ENCODE measurements around the gene BPIFA3.
"Not testable (repeated sequence)": the region's sequence is repeated elsewhere in the genome, so short reads cannot be mapped to it uniquely, and the experiment has no call there.

Gene BPIFA3

GRCh38 chr20:33217052-33217451, at the start of gene BPIFA3:
Gene BPIFA3 (plus strand): TSS chr20:33217352. CDS start chr20:33217537, 185 bp downstream.
- FAIRE-seq (no peak), DNase-seq (ENCODE audit: low spot score) (no peak)

DNA sequence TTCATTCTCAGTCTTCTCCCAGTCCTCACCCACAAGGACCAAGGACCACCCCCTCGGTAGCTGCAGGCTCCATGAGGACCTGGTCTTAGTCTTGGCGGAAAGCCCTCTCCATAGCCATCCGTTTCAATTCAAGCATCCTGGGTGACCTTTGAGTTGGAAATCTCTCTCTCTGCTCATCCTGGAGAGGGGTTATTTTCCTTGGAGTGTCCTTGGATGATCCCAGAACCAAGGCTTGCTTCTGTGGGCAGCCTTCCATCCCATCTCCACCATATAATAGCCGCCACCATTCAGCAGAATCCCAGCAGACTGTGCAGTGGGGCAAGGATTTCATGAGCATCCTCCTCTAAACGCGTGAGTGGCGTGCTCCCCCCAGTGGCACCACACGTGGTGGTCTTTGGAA, 49.3 kb upstream of the BPIFA3 start, which contains the start of gene BPIFA2:
Gene BPIFA2 (plus strand): TSS at position 301 of the 400 bp plus-strand sequence. CDS start 987 bp downstream, outside the sequence.
- DNase-seq (ENCODE audit: low spot score) (no peak), FAIRE-seq (no peak)

- no peak for DNase-seq (ENCODE audit: low spot score)
Measured at GRCh38 chr20:33169176-33169794, 47.9 kb upstream of the BPIFA3 start.

DNA sequence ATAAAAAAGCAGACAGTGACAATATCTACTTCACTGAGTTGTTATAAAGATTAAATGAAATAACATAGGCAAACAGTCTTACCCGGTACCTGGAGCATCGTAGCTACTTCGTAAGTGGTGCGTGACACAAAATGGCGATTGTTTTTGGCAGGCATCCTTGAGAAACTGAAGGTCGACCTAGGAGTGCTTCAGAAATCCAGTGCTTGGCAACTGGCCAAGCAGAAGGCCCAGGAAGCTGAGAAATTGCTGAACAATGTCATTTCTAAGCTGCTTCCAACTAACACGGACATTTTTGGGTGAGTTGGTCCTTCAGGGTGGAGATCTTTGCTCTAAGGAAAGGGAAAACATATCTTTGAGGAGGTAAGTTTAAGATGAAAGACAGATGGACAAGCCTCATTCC, 44.4 kb upstream of the BPIFA3 start:
- FAIRE-seq (no peak), DNase-seq (ENCODE audit: low spot score) (peak; percentile 28)

More at GRCh38 chr20:33169176-33169794, 47.9 kb upstream of the BPIFA3 start:
- FAIRE-seq = no peak

DNA sequence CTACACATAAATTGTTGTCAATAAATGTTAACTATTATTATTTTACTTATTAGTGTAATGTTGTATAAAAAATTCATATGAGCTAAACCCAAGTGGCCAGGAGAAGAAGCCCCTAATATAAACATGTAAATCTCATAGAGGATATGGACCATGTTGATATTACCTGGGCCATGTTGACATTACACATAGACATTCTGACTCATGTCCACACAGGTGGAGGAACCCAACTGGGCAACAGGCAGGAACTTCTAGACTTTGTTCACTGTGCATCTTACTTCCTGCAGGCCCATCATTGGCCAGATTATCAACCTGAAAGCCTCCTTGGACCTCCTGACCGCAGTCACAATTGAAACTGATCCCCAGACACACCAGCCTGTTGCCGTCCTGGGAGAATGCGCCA, 42.0 kb upstream of the BPIFA3 start:
- no peak for DNase-seq (ENCODE audit: low spot score)
- no peak for FAIRE-seq

DNA sequence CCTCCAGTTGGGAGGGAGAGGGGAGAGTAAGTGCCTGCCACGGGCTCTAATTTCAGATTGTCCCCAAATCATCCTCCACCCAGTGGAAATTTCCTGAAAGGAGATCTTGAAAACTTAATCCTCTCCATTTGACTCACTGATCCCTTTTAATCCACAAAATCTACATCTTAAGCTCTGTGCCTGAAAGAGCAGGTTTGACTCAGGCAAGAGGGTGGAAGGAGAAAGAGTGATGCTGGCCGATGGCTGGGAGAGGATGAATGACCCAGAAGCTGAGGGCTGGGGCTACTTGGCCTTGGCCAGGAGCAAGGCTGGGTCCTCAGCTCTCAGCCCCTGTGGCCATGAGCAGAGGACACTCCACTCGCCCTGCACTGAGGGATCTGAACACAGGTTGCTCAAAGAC, 41.1 kb upstream of the BPIFA3 start:
- DNase-seq (ENCODE audit: low spot score) (no peak), FAIRE-seq (no peak)

GRCh38 chr20:33177866-33178265, 39.3 kb upstream of the BPIFA3 start:
- DNase-seq (ENCODE audit: low spot score) (no peak), FAIRE-seq (no peak)

DNA sequence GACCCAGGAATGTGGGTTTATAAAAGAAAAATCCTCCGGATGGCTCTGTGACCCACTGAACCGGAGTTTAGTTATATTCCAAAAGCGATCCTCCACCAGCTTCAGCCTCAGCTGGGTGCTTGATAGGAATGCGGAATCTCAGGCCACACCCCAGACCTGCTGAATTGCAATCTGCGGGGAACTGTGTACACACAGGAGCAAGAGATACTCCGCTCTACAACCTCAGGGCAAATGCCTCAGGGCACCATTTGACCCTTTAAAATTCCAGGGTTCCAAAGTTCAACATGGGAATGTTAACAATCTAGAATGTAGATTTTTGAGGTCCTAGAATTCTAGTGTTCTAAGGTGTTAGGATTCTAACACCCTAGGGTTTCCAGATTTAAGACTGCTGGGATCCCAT, 38.4 kb upstream of the BPIFA3 start:
- FAIRE-seq = no peak
- no peak for DNase-seq (ENCODE audit: low spot score)

- DNase-seq (ENCODE audit: low spot score) = no peak
Measured at GRCh38 chr20:33180169-33180568, 37.0 kb upstream of the BPIFA3 start.

DNA sequence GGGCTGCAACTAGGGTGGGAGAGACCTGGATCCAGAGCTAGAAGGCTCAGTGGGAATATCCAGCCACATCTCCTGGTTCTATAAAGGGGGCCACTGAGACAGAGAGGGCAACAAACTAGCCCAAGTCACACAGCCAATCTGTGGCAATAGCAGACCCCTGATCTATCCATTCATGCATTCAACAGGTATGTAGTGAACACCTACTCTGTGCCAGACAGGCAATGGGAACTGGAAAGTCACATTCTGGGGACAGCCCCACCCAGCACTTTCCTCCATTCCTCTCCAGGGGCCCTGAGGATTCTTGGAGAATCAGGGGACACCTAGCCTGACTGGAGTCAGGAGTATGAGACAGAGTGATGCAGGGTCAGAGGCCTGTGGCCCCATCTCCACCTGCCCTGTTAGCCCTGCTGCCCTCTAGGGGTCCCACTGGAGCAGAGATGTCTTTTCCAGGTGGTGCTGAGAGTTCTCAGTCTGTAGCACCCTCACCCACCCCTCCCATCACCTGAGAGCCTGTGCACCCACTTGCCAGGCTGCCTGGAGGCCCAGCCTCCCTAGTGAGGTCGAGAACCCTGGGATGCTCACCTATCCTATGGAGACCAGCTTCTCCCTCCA, 35.6 kb upstream of the BPIFA3 start:
- FAIRE-seq (no peak), DNase-seq (ENCODE audit: low spot score) (no peak)

More at GRCh38 chr20:33180169-33180568, 37.0 kb upstream of the BPIFA3 start:
- FAIRE-seq = no peak

- FAIRE-seq (no peak), DNase-seq (ENCODE audit: low spot score) (no peak)
Measured at GRCh38 chr20:33183312-33183711, 33.8 kb upstream of the BPIFA3 start.

GRCh38 chr20:33185031-33185590, 32.0 kb upstream of the BPIFA3 start:
- FAIRE-seq; DNase-seq (ENCODE audit: low spot score): not testable (repeated sequence)

DNA sequence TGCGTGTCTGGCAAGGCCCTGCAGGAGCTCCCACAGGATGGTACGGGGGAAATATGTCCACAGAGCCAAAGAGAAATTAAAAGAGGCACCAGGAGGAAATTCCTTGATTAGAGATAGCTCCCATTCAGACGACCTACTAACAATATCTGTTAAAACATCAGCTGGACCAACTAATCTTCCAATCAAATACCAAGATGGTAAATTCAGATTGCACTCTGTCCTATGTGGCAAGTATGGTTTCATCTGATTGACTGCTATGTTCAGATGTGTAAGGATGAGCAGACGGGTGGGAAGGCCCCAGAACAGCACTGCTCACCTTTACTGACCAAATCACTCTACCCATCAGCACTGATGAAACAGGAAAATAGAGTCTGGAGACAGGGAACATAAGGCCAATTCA, 29.7 kb upstream of the BPIFA3 start:
- no peak for DNase-seq (ENCODE audit: low spot score)
- FAIRE-seq = no peak

GRCh38 chr20:33188421-33188820, 28.7 kb upstream of the BPIFA3 start:
- FAIRE-seq = no peak
- no peak for DNase-seq (ENCODE audit: low spot score)

DNA sequence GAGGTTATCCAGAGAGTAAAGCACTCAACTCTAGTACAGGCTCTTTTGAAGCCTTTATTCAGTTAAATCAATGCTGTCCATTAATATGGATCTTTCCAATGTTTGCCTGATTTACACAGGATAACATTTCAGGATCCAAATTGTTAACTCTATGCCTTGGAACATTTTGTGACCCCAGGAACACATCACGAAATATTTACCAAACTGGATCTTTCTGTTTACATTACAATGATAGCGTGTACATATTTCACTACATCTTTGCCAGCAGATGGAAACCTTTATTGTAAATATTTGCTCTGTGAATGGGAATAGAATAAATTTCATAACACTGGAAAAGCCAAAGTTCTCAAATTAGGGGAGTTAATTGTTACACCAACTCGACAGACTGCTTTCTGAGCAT, 25.7 kb upstream of the BPIFA3 start:
- FAIRE-seq = no peak
- no peak for DNase-seq (ENCODE audit: low spot score)

GRCh38 chr20:33191955-33192354, 25.2 kb upstream of the BPIFA3 start:
- FAIRE-seq (no peak), DNase-seq (ENCODE audit: low spot score) (no peak)

DNA sequence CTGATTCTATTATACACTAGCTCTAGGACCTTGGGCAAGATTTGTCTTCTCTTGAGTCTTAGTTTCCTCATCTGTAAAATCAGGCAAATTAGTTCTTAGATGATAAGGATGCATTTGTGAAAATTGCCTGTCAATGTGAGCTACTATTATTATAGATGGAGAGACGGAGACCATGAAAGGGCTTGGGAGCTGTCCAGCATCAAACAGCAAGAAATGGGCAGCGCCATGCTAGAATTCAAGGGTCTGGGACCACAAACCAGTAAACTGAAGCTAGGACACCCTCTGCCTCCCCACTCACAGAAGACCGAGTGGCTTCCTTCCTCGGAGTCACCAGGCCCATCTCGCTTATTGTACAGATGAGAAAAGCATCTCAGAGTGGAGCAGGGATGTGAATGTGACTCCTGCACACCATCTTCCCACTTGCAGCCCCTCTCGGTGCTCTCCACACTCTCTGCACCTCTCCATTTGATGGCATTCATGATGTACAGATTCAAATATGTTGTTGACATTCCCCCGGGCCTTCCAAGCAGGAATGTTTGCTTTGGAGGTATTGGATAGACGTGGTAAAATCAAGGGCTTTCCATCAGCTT, 24.1 kb upstream of the BPIFA3 start:
- DNase-seq (ENCODE audit: low spot score) = peak; percentile 20
- peak; percentile 17 for FAIRE-seq

DNA sequence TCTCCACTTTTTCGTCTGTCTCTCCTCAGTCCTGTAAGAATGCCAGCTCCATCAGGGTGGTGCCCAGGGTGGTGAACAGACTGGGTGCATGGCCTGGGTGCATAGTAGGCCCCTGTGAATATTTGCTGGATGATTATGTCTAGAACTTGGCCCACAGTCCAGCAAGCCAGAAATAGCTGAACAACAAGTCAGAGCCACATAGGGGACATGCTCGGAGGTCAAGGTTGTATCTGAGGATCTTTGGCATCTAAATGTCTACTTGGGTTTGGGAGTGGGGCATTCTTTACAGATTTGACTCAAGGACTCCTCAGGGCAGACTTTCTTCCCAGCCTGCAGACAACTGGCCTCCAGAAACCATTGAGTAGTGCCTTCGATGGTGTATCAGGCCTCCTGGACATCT, 18.1 kb upstream of the BPIFA3 start:
- no peak for DNase-seq (ENCODE audit: low spot score)

DNA sequence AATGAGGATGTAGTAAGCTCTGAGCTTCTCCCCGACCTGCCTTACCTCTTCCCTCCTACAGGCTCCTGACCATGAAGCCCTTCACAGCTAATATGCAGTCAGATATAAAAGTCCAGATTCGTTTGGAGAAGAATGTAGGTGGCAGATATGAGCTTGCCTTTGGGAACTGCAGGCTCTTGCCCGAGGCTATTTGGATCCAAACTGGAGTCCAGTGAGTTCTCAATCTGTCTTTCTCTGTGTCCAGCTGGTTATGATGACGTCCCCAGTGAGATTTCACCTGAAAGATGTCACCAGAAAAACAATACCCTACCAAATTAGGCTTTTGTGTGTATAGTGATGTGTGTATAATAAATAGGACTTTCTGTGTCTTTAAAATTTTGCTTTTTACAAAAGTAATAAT, 14.7 kb upstream of the BPIFA3 start:
- FAIRE-seq = no peak

More for the DNA sequence above, 18.1 kb upstream of the BPIFA3 start:
- no peak for FAIRE-seq

GRCh38 chr20:33203444-33203843, 13.7 kb upstream of the BPIFA3 start:
- FAIRE-seq = no peak
- DNase-seq (ENCODE audit: low spot score) = no peak

More for the DNA sequence above, 14.7 kb upstream of the BPIFA3 start:
- no peak for DNase-seq (ENCODE audit: low spot score)

DNA sequence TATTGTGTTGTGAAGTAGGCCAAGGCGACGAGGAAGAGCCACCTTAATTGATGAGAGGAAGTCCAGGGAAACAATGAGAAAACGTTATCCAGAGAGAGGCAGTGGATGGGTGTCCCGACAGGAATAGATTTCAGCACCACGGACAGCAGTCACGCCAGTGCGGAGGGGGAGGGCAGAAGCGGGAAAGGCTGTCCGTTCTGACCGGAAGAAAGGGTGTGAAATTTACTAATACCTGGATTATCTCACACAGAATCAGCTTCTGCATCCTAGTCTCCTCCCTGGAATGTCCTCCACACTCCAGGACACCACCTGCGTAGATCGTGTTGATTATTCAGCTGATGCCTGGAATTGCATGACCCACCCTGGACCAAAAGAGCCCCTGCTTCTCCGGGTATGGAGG, 7.4 kb upstream of the BPIFA3 start:
- DNase-seq (ENCODE audit: low spot score) = peak; percentile 87
- FAIRE-seq = peak; percentile 93

GRCh38 chr20:33210371-33210770, 6.8 kb upstream of the BPIFA3 start:
- FAIRE-seq = no peak
- no peak for DNase-seq (ENCODE audit: low spot score)

Measured in urothelium cell line (cell line).